Epithelial cell of proximal tubule (primary cell): ENCODE data around the gene GDAP1L1. TPM values are rescaled to one million over a fixed set of nuclear protein-coding genes. Genes with fewer than 3 reads are reported as not detected.
A peak's percentile ranks its signal among the peaks of the same experiment; 100 is the strongest.

Source experiments
- DNase-seq: peaks from one replicate; pipeline ENCODE4 v3.0.0-alpha.2; 2011; ENCODE audit warnings: low read depth
- H3K4me3 ChIP-seq: 2 replicates; pipeline ENCODE4 v1.5.1; 2011; ENCODE audit warnings: low read depth, mild to moderate bottlenecking, low read length
- total RNA-seq: library from RNA; depleted of rRNA; stranded (reverse); fragments of >200 nt; gene quantifications from 2 replicates; pipeline ENCODE4 v1.2.3, GENCODE V29; 2015
- TF ChIP-seq, protein P1 (sequence below): conservative IDR thresholded peaks from 2 replicates; pipeline ENCODE4 v1.5.1; 2012; ENCODE audit warnings: low read depth, mild to moderate bottlenecking, low read length

GDAP1L1 gene
- total RNA-seq, 1 donor from 2014 or later: not detected

GRCh38 chr20:44219170-44219730, 27.9 kb upstream of the GDAP1L1 start:
- TF ChIP-seq, protein P1, sequence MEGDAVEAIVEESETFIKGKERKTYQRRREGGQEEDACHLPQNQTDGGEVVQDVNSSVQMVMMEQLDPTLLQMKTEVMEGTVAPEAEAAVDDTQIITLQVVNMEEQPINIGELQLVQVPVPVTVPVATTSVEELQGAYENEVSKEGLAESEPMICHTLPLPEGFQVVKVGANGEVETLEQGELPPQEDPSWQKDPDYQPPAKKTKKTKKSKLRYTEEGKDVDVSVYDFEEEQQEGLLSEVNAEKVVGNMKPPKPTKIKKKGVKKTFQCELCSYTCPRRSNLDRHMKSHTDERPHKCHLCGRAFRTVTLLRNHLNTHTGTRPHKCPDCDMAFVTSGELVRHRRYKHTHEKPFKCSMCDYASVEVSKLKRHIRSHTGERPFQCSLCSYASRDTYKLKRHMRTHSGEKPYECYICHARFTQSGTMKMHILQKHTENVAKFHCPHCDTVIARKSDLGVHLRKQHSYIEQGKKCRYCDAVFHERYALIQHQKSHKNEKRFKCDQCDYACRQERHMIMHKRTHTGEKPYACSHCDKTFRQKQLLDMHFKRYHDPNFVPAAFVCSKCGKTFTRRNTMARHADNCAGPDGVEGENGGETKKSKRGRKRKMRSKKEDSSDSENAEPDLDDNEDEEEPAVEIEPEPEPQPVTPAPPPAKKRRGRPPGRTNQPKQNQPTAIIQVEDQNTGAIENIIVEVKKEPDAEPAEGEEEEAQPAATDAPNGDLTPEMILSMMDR: no peak
- no peak overlapping the region for H3K4me3 ChIP-seq
- DNase-seq: no peak

- H3K4me3 ChIP-seq: no peak overlapping the region
- DNase-seq: no peak
- TF ChIP-seq, protein P1: no peak
These were observed 27.3 kb upstream of the GDAP1L1 start for GRCh38 chr20:44219791-44220190.

GRCh38 chr20:44221368-44221954, 25.6 kb upstream of the GDAP1L1 start:
- TF ChIP-seq, protein P1: no peak
- H3K4me3 ChIP-seq: no peak overlapping the region
- DNase-seq: no peak

GRCh38 chr20:44222027-44222426, 25.1 kb upstream of the GDAP1L1 start:
- TF ChIP-seq, protein P1: no peak
- DNase-seq: no peak
- no peak overlapping the region for H3K4me3 ChIP-seq

GRCh38 chr20:44222633-44223368, 24.3 kb upstream of the GDAP1L1 start:
- no peak for DNase-seq
- TF ChIP-seq, protein P1: peak; percentile 11
- H3K4me3 ChIP-seq: no peak overlapping the region

DNA sequence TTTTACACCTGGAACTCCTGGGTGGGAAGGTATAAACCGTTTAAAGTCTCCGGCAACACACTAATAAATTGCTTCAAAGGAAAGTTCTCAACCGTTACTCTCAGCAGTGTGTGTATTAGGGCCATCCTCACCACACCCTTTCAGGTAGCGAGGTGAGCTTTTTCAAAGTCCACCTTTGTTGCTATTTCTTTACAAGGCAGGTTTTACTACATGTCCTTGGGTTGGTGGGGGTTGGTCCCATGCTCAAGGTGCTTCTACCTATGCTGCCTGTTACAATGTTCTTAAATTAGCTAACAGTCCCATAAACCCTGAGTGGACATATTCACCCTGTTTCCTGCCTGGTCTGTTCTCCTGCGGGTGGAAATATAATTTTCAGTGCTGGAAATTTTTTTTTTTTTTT, 23.4 kb upstream of the GDAP1L1 start:
- DNase-seq: no peak
- no peak overlapping the region for H3K4me3 ChIP-seq
- TF ChIP-seq, protein P1: no peak
